H54 (cell line): ENCODE results near the gene KRT36.

Experiments
- DNase-seq: peaks from one replicate; pipeline ENCODE4 v3.0.0; 2011; ENCODE audit warnings: low spot score, mixed read lengths; ENCODE audit not compliant: insufficient read length
- FAIRE-seq: peaks from 3 replicates; lab custom pipeline; 2011; peaks lifted over from hg19 to GRCh38; lab: Jason Lieb, UNC
- POLR2A ChIP-seq: IDR thresholded peaks from 2 replicates; pipeline ENCODE4 v1.6.1; 2011; ENCODE audit warnings: low read depth, mild to moderate bottlenecking, low read length

The KRT36 gene

GRCh38 chr17:41483991-41484826, 5.5 kb downstream of the KRT36 start:
- no peak for TF ChIP-seq POLR2A
- DNase-seq = no peak
- FAIRE-seq = no peak

- no peak for TF ChIP-seq POLR2A
- DNase-seq (no peak), FAIRE-seq (no peak)
Observed at GRCh38 chr17:41483531-41483930, 6.2 kb downstream of the KRT36 start.

- no peak for FAIRE-seq
- no peak for TF ChIP-seq POLR2A
Observed at GRCh38 chr17:41481036-41481435, 8.7 kb downstream of the KRT36 start, which contains the start of gene KRT35. Gene KRT35, minus strand, starts transcription at chr17:41481151. Its CDS starts 54 bp downstream, at chr17:41481097.

GRCh38 chr17:41480581-41480980, 9.1 kb downstream of the KRT36 start:
- no peak for DNase-seq
- no peak for FAIRE-seq
- no peak for TF ChIP-seq POLR2A

More at GRCh38 chr17:41481036-41481435, 8.7 kb downstream of the KRT36 start, which contains the start of gene KRT35:
- no peak for DNase-seq

GRCh38 chr17:41480136-41480535, 9.6 kb downstream of the KRT36 start:
- no peak for TF ChIP-seq POLR2A
- FAIRE-seq = no peak
- no peak for DNase-seq

GRCh38 chr17:41478237-41478636, 11.5 kb downstream of the KRT36 start:
- no peak for FAIRE-seq
- TF ChIP-seq POLR2A = no peak
- DNase-seq = no peak

GRCh38 chr17:41476866-41477815, 12.6 kb downstream of the KRT36 start:
- no peak for TF ChIP-seq POLR2A
- DNase-seq (no peak), FAIRE-seq (no peak)

GRCh38 chr17:41475421-41475820, 14.3 kb downstream of the KRT36 start:
- FAIRE-seq = no peak
- no peak for TF ChIP-seq POLR2A
- DNase-seq = no peak

GRCh38 chr17:41474863-41475262, 14.8 kb downstream of the KRT36 start:
- FAIRE-seq (no peak), DNase-seq (no peak)
- TF ChIP-seq POLR2A = no peak

GRCh38 chr17:41468346-41468745, 21.4 kb downstream of the KRT36 start:
- DNase-seq (no peak), FAIRE-seq (no peak)

GRCh38 chr17:41467561-41467960, 22.1 kb downstream of the KRT36 start:
- DNase-seq = no peak
- no peak for TF ChIP-seq POLR2A
- no peak for FAIRE-seq

More at GRCh38 chr17:41468346-41468745, 21.4 kb downstream of the KRT36 start:
- TF ChIP-seq POLR2A = no peak

GRCh38 chr17:41466988-41467387, 22.7 kb downstream of the KRT36 start, which contains the start of gene KRT32:
Gene KRT32, minus strand, starts transcription at chr17:41467386. Its CDS starts 61 bp downstream, at chr17:41467325.
- no peak for TF ChIP-seq POLR2A
- DNase-seq (no peak), FAIRE-seq (no peak)

- peak; percentile 60 for FAIRE-seq
- TF ChIP-seq POLR2A = no peak
- peak; percentile 91 for DNase-seq
Observed at GRCh38 chr17:41464682-41465081, 25.0 kb downstream of the KRT36 start.

- DNase-seq (no peak), FAIRE-seq (no peak)
- TF ChIP-seq POLR2A = no peak
Observed at GRCh38 chr17:41464173-41464572, 25.5 kb downstream of the KRT36 start.

GRCh38 chr17:41463746-41464145, 26.0 kb downstream of the KRT36 start:
- TF ChIP-seq POLR2A = no peak
- FAIRE-seq (no peak), DNase-seq (no peak)
